Measurements from ENCODE around the gene CLEC2A. TPM values are rescaled to one million over a fixed set of nuclear protein-coding genes. Genes with fewer than 3 reads are reported as not detected.

The CLEC2A gene
- polyA plus RNA-seq, 2 of the 4 experiments (the other 2 are of a cell fraction) = not detected

GRCh38 chr12:9947674-9948073, 15.5 kb upstream of the CLEC2A start:
- no peak for FAIRE-seq
- TF ChIP-seq HES2 (IDR thresholded peaks at IDR 0.05) (no peak), ZC3H11A (IDR thresholded peaks at IDR 0.05) (no peak), TP53 (CRISPR knock-in tag; IDR thresholded peaks at IDR 0.05) (no peak), REST (IDR thresholded peaks at IDR 0.05) (no peak), POLR2AphosphoS2 (conservative IDR thresholded peaks at IDR 0.05; ENCODE audit: low read length) (no peak), CBX8 (IDR thresholded peaks at IDR 0.05) (no peak), RARB (CRISPR knock-in tag; IDR thresholded peaks at IDR 0.05) (no peak), MYC (IDR thresholded peaks at IDR 0.05; ENCODE audit: borderline replicate concordance, low read length) (no peak), HOXA7 (CRISPR knock-in tag; IDR thresholded peaks at IDR 0.05) (no peak), HOXB13 (CRISPR knock-in tag; IDR thresholded peaks at IDR 0.05; ENCODE audit: low read depth) (no peak), SMC3 (IDR thresholded peaks at IDR 0.05) (no peak), ZNF302 (CRISPR knock-in tag; IDR thresholded peaks at IDR 0.05) (no peak), PHF8 (IDR thresholded peaks at IDR 0.05; ENCODE audit: borderline replicate concordance, low read depth) (no peak), SREBF2 (IDR thresholded peaks at IDR 0.05) (no peak), EHF (CRISPR knock-in tag; IDR thresholded peaks at IDR 0.05) (no peak)
- no peak overlapping the region for H3K4me3 ChIP-seq
- no peak for DNase-seq (ENCODE audit: low read depth in 1 of 2, low spot score in 1 of 2)
- no peak for ATAC-seq
- POLR2A ChIA-PET = no interaction called here
- CTCF ChIA-PET = no interaction called here
- no peak overlapping the region for H3K4me2 ChIP-seq
- no peaks in the 10 kb centered on the region for H3K4me1 ChIP-seq
- no peak overlapping the region for H3K27ac ChIP-seq
- H3K9me3 ChIP-seq = no peaks in the 10 kb centered on the region
- 4% methylated on average over 3 of the region's 3 CpGs for WGBS (ENCODE audit: missing lambda C conversion rate)

GRCh38 chr12:9944391-9944790, 12.2 kb upstream of the CLEC2A start:
- DNase-seq (ENCODE audit: low read depth in 1 of 2, low spot score in 1 of 2) (no peak), ATAC-seq (no peak), FAIRE-seq (no peak)
- Histone ChIP-seq H3K9me3 (no peaks in the 10 kb centered on the region), H3K27ac (no peak overlapping the region), H3K4me1 (no peaks in the 10 kb centered on the region), H3K4me3 (no peak overlapping the region), H3K4me2 (no peak overlapping the region)
- POLR2A ChIA-PET = no interaction called here
- TF ChIP-seq RFX5 (IDR thresholded peaks at IDR 0.05) = no peak
- no peak for TF ChIP-seq TP53 (CRISPR knock-in tag; IDR thresholded peaks at IDR 0.05)
- no peak for TF ChIP-seq ELK1 (IDR thresholded peaks at IDR 0.05; ENCODE audit: low read depth, low read length)
- TF ChIP-seq HOXA7 (CRISPR knock-in tag; IDR thresholded peaks at IDR 0.05) = no peak
- no peak for TF ChIP-seq JUNB (IDR thresholded peaks at IDR 0.05)
- CTCF ChIA-PET = interaction anchor here (0.8 kb wide), 1 partner anchor 10 kb away, joined by 3 read pairs; no protein-coding TSS in a partner anchor
- WGBS (ENCODE audit: missing lambda C conversion rate) = 23% methylated on average over 2 of the region's 2 CpGs

GRCh38 chr12:9943240-9943639, 11.1 kb upstream of the CLEC2A start:
- no peak for ATAC-seq
- Histone ChIP-seq H3K4me3 (no peak overlapping the region), H3K4me1 (no peaks in the 10 kb centered on the region), H3K27ac (no peak overlapping the region), H3K9me3 (no peaks in the 10 kb centered on the region), H3K4me2 (no peak overlapping the region)
- POLR2A ChIA-PET = no interaction called here
- WGBS (ENCODE audit: missing lambda C conversion rate) = 33% methylated on average over 19 of the region's 19 CpGs
- no peak for FAIRE-seq
- CTCF ChIA-PET = no interaction called here
- DNase-seq (ENCODE audit: low read depth in 1 of 2, low spot score in 1 of 2) = no peak
- TF ChIP-seq TFCP2L1 (CRISPR knock-in tag; IDR thresholded peaks at IDR 0.05) (no peak), RNF2 (IDR thresholded peaks at IDR 0.05; ENCODE audit: borderline replicate concordance, low read depth) (0 out of 2 replicates have a peak, but pooled peaks have one; percentile 33)
